ENCODE data around the gene BTNL2. TPM values are rescaled to one million over a fixed set of nuclear protein-coding genes. Genes with fewer than 3 reads are reported as not detected.

BTNL2 gene, protein sequence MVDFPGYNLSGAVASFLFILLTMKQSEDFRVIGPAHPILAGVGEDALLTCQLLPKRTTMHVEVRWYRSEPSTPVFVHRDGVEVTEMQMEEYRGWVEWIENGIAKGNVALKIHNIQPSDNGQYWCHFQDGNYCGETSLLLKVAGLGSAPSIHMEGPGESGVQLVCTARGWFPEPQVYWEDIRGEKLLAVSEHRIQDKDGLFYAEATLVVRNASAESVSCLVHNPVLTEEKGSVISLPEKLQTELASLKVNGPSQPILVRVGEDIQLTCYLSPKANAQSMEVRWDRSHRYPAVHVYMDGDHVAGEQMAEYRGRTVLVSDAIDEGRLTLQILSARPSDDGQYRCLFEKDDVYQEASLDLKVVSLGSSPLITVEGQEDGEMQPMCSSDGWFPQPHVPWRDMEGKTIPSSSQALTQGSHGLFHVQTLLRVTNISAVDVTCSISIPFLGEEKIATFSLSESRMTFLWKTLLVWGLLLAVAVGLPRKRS
- total RNA-seq (not detected in 2 replicates), polyA plus RNA-seq (not detected in 2 replicates), polyA minus RNA-seq (not detected in 2 replicates), Bru-seq, nascent RNA (not detected), BruChase-seq, experiment 1, labeled RNA remaining after a 6-hour chase (not detected), BruChase-seq, experiment 2, labeled RNA remaining after a 2-hour chase (not detected)
- not detected in 2 replicates for polyA plus RNA-seq (2011; cell fraction: cytosol; rRNA removed)
- polyA plus RNA-seq (2011; cell fraction: nucleus; rRNA removed) = not detected in 2 replicates
- polyA plus RNA-seq (2012) = not detected in 2 replicates
- polyA minus RNA-seq (2011; cell fraction: cytosol; rRNA and poly(A)+ RNA removed) = not detected
- polyA minus RNA-seq (2011; cell fraction: nucleus; rRNA and poly(A)+ RNA removed) = not detected in 2 replicates
- long read RNA-seq = 0 reads

DNA sequence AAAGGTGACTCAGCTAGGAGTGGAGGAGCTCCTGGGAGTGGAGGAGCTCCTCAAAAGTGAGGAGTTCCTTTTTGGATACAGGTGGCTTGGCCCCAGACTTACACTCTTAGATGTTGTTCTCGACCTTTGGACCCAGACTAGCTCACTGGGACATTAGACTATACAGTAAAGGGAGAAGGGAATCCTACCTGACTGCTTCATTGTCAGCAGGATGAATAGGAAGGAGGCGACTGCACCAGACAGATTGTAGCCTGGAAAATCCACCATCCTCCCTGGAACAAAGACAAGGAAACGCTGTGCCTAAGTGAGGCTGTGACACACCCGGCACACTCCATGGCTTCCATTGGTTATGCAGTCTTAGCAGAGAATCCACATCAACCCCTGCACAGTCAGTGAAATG lies at the start of gene BTNL2:
Gene BTNL2 (minus strand): TSS at position 325 of the 400 bp plus-strand sequence. CDS start 58 bp downstream, at position 267.
- no peaks in the 10 kb centered on the region for H3K4me1 ChIP-seq (ENCODE audit: control insufficient read depth, extremely low read depth, insufficient read depth, low read length)
- dilution Hi-C loops (cut with MboI; ENCODE audit: extremely low pct_ligation_motif_present, low sequenced_read_pairs) (loop anchor here (25.0 kb wide), 1 partner anchor 145 kb away; no protein-coding TSS in a partner anchor), intact Hi-C loops (cut with micrococcal nuclease) (no loop called here)
- H3K79me2 ChIP-seq (ENCODE audit: control insufficient read depth, insufficient read depth, low read length) = no peaks in the 10 kb centered on the region
- TF ChIP-seq, protein P1, sequence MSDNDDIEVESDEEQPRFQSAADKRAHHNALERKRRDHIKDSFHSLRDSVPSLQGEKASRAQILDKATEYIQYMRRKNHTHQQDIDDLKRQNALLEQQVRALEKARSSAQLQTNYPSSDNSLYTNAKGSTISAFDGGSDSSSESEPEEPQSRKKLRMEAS (IDR thresholded peaks at IDR 0.05; ENCODE audit: insufficient read depth, insufficient read length) = no peak
- TF ChIP-seq JUN (IDR thresholded peaks at IDR 0.05; ENCODE audit: borderline replicate concordance, insufficient read depth, insufficient read length, low read depth) (no peak), GATA2 (IDR thresholded peaks at IDR 0.05; ENCODE audit: insufficient read depth, insufficient read length, low read depth, low read length) (no peak), FOS (IDR thresholded peaks at IDR 0.05; ENCODE audit: borderline replicate concordance, insufficient read depth, low read length) (no peak), MYC (IDR thresholded peaks at IDR 0.05; ENCODE audit: low read depth, low read length) (no peak), EZH2 (IDR thresholded peaks at IDR 0.05; ENCODE audit: borderline replicate concordance, low read depth, low read length, severe bottlenecking) (no peak), POLR2AphosphoS5 (IDR thresholded peaks at IDR 0.05; ENCODE audit: insufficient read depth, low read depth, low read length) (no peak), POLR2A (IDR thresholded peaks at IDR 0.05; ENCODE audit: low read depth, low read length) (no peak)
- TF ChIP-seq, protein P2, sequence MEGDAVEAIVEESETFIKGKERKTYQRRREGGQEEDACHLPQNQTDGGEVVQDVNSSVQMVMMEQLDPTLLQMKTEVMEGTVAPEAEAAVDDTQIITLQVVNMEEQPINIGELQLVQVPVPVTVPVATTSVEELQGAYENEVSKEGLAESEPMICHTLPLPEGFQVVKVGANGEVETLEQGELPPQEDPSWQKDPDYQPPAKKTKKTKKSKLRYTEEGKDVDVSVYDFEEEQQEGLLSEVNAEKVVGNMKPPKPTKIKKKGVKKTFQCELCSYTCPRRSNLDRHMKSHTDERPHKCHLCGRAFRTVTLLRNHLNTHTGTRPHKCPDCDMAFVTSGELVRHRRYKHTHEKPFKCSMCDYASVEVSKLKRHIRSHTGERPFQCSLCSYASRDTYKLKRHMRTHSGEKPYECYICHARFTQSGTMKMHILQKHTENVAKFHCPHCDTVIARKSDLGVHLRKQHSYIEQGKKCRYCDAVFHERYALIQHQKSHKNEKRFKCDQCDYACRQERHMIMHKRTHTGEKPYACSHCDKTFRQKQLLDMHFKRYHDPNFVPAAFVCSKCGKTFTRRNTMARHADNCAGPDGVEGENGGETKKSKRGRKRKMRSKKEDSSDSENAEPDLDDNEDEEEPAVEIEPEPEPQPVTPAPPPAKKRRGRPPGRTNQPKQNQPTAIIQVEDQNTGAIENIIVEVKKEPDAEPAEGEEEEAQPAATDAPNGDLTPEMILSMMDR (IDR thresholded peaks at IDR 0.05; ENCODE audit: extremely low read depth in 1 of 2, insufficient read depth in 1 of 2, low read depth in 1 of 2, low read length in 2 of 2) = no peak
- H3K9me1 ChIP-seq (replicated peaks; ENCODE audit: control insufficient read depth, extremely low read depth, insufficient read depth, low read length) = no peaks in the 10 kb centered on the region
- FAIRE-seq (no peak), DNase-seq (ENCODE audit: low read depth, low spot score) (no peak)
- H3K4me2 ChIP-seq (ENCODE audit: insufficient read depth, low read length) = no peak within 1 kb of the TSS
- H2AFZ ChIP-seq (ENCODE audit: low read depth, low read length) = no peak within 1 kb of the TSS
- no peaks in the 10 kb centered on the region for H4K20me1 ChIP-seq (replicated peaks; ENCODE audit: control insufficient read depth, extremely low read depth, insufficient read depth, low read length)
- POLR2A ChIA-PET = no interaction called here
- H3K9me3 ChIP-seq (replicated peaks; ENCODE audit: control insufficient read depth, insufficient read depth, low read length) = no peaks in the 10 kb centered on the region
- H3K4me3 ChIP-seq (replicated peaks in 1 of 3; ENCODE audit: insufficient read depth in 1 of 3, low read depth in 1 of 3, low read length in 3 of 3) = no peak within 1 kb of the TSS
- CTCF ChIA-PET = interaction anchor here (0.9 to 2.3 kb wide), 4 partner anchors 8 to 390 kb away, joined by 3 to 10 read pairs (median 4); no protein-coding TSS in a partner anchor
- peaks cover 44 to 59% of the 10 kb centered on the region in 2 experiments for H3K27me3 ChIP-seq (ENCODE audit: control insufficient read depth in 2 of 2, insufficient read depth in 2 of 2, low read length in 2 of 2)
- H3K36me3 ChIP-seq (ENCODE audit: control insufficient read depth in 2 of 2, extremely low read depth in 1 of 2, insufficient read depth in 2 of 2, low read length in 2 of 2) = no peaks in the 10 kb centered on the region
- H3K9ac ChIP-seq (replicated peaks; ENCODE audit: extremely low read depth, insufficient read depth, low read length) = no peak within 1 kb of the TSS
- H3K27ac ChIP-seq (ENCODE audit: insufficient read depth, low read depth, low read length) = no peak within 1 kb of the TSS
- BruUV-seq (replicated peaks) = no TSS peak
